ENCODE data around the gene DOK5.

Gene DOK5

GRCh38 chr20:54557806-54558590 is 82.6 kb downstream of the DOK5 start:
- no peak for DNase-seq (ENCODE audit: low read depth in 3 of 3)

GRCh38 chr20:54559890-54560289 is 84.5 kb downstream of the DOK5 start:
- no peak for DNase-seq (ENCODE audit: low read depth in 3 of 3)

GRCh38 chr20:54560357-54560756 is 85.0 kb downstream of the DOK5 start:
- DNase-seq (ENCODE audit: low read depth in 3 of 3), result no peak

- DNase-seq (ENCODE audit: low read depth in 3 of 3), result no peak
These were observed 89.9 kb downstream of the DOK5 start for GRCh38 chr20:54565255-54565654.

- DNase-seq (ENCODE audit: low read depth in 3 of 3), result no peak
These were observed 90.8 kb downstream of the DOK5 start for GRCh38 chr20:54566031-54566688.

GRCh38 chr20:54570561-54570960 is 95.2 kb downstream of the DOK5 start:
- DNase-seq (ENCODE audit: low read depth in 3 of 3), result no peak

- no peak for DNase-seq (ENCODE audit: low read depth in 3 of 3)
These were observed 97.5 kb downstream of the DOK5 start for GRCh38 chr20:54572665-54573435.

GRCh38 chr20:54573838-54574237 is 98.4 kb downstream of the DOK5 start:
- DNase-seq (ENCODE audit: low read depth in 3 of 3), result no peak

GRCh38 chr20:54576518-54576917 is 101.1 kb downstream of the DOK5 start:
- DNase-seq (ENCODE audit: low read depth in 3 of 3), result no peak

- no peak for DNase-seq (ENCODE audit: low read depth in 3 of 3)
These were observed 102.2 kb downstream of the DOK5 start for GRCh38 chr20:54577637-54578036.

GRCh38 chr20:54585217-54585616 is 109.8 kb downstream of the DOK5 start:
- no peak for DNase-seq (ENCODE audit: low read depth in 3 of 3)

GRCh38 chr20:54587408-54587807 is 112.0 kb downstream of the DOK5 start:
- no peak for DNase-seq (ENCODE audit: low read depth in 3 of 3)

- no peak for DNase-seq (ENCODE audit: low read depth in 3 of 3)
These were observed 114.1 kb downstream of the DOK5 start for GRCh38 chr20:54589402-54590030.

GRCh38 chr20:54590856-54591255 is 115.5 kb downstream of the DOK5 start:
- DNase-seq (ENCODE audit: low read depth in 3 of 3), result no peak

- DNase-seq (ENCODE audit: low read depth in 3 of 3), result no peak
These were observed 121.3 kb downstream of the DOK5 start for GRCh38 chr20:54596651-54597050.

- no peak for DNase-seq (ENCODE audit: low read depth in 3 of 3)
These were observed 123.0 kb downstream of the DOK5 start for GRCh38 chr20:54598352-54598751.

GRCh38 chr20:54600634-54601033 is 125.2 kb downstream of the DOK5 start:
- no peak for DNase-seq (ENCODE audit: low read depth in 3 of 3)

- DNase-seq (ENCODE audit: low read depth in 3 of 3), result no peak
These were observed 126.6 kb downstream of the DOK5 start for GRCh38 chr20:54601831-54602515.

- no peak for DNase-seq (ENCODE audit: low read depth in 3 of 3)
These were observed 129.9 kb downstream of the DOK5 start for GRCh38 chr20:54605319-54605718.

GRCh38 chr20:54606380-54606779 is 131.0 kb downstream of the DOK5 start:
- no peak for DNase-seq (ENCODE audit: low read depth in 3 of 3)

- no peak for DNase-seq (ENCODE audit: low read depth in 3 of 3)
These were observed 132.8 kb downstream of the DOK5 start for GRCh38 chr20:54608039-54608745.

All from stimulated activated CD4-positive, alpha-beta T cell treated with anti-CD3 and anti-CD28 coated beads, TNF-alpha, amount 100 ng/mL, for 24 hours (primary cell).